Measurements from ENCODE around the gene TSPY3.
"Not testable (repeated sequence)": the region's sequence is repeated elsewhere in the genome, so short reads cannot be mapped to it uniquely, and the experiment has no call there.

Gene TSPY3

GRCh38 chrY:9398121-9398520 lies at the start of gene TSPY3:
TSS of gene TSPY3 (plus strand) at chrY:9398421. CDS start at chrY:9398467, 46 bp downstream.
- DNase-seq, result not testable (repeated sequence)

- DNase-seq, result not testable (repeated sequence)
These were observed 40.7 kb upstream of the TSPY3 start, which contains the start of gene TSPY8 for GRCh38 chrY:9357497-9357896. TSS of gene TSPY8 (plus strand) at chrY:9357797. CDS start at chrY:9357843, 46 bp downstream.

GRCh38 chrY:9396527-9396926 lies 1.7 kb upstream of the TSPY3 start:
- not testable (repeated sequence) for DNase-seq

Measured in NCI-H446 (cell line).